Erythroblast (primary cell): ENCODE data around the gene PPME1.

Experiments
- GATA1 ChIP-seq: IDR thresholded peaks from 2 replicates; pipeline ENCODE4 v1.6.1; 2011; ENCODE audit warnings: low read depth, mild to moderate bottlenecking, control low read depth, low read length, moderate library complexity
- POLR2A ChIP-seq: IDR thresholded peaks from 2 replicates; pipeline ENCODE4 v1.6.1; 2011; ENCODE audit warnings: mild to moderate bottlenecking, low read length

DNA sequence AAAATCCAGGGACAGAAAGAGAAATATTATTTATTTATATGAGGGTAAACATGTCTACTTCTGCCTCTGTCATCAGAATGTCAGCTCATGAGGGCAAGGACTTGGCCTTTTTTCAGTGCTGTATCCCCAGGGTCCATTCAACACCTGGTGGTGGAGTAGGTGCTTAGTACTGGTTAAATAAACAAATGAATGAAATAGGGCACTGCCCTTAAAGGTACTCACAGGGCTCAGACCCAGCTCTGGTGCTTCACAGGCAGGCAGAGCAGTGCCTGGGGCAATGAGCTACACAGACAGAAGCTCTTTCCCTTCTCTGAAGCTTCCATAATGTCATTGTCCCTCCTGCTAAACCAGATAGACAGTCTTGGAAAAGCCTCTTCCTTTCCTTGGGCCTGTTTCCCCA is 109.4 kb downstream of the PPME1 start:
- TF ChIP-seq POLR2A, result no peak
- TF ChIP-seq GATA1, result no peak
